Thymus (tissue), 11 donors: ENCODE measurements around the gene BAK1. TPM values are rescaled to one million over a fixed set of nuclear protein-coding genes. Genes with fewer than 3 reads are reported as not detected.
"Not testable (repeated sequence)": the region's sequence is repeated elsewhere in the genome, so short reads cannot be mapped to it uniquely, and the experiment has no call there.

Experiments
- DNase-seq, 9 donors: peaks; one replicate each; pipeline ENCODE4 v3.0.0-alpha.2; 2013; ENCODE audit warnings: low spot score in 9 of 9, low read depth in 6 of 9, missing footprints in 1 of 9
- H3K27ac ChIP-seq, 2 donors: one replicate each; pipeline ENCODE4 v1.5.1; 2013; ENCODE audit warnings: control low read depth in 1 of 2, low read depth in 1 of 2, low read length in 1 of 2, mild to moderate bottlenecking in 1 of 2, moderate library complexity in 1 of 2
- H3K27me3 ChIP-seq, 2 donors: one replicate each; pipeline ENCODE4 v1.5.1; 2013; ENCODE audit warnings: low read length in 1 of 2; ENCODE audit not compliant: control insufficient read depth in 2 of 2, insufficient read depth in 1 of 2
- H3K36me3 ChIP-seq, 2 donors: one replicate each; pipeline ENCODE4 v1.5.1; 2013; ENCODE audit warnings: low read length in 1 of 2, mild to moderate bottlenecking in 1 of 2, moderate library complexity in 1 of 2; ENCODE audit not compliant: control insufficient read depth in 2 of 2, insufficient read depth in 2 of 2
- H3K4me1 ChIP-seq, 2 donors: one replicate each; pipeline ENCODE4 v1.5.1; 2013; ENCODE audit warnings: low read length in 2 of 2; ENCODE audit not compliant: control insufficient read depth in 2 of 2, insufficient read depth in 2 of 2
- H3K4me3 ChIP-seq, 2 donors: one replicate each; pipeline ENCODE4 v1.5.1; 2013; ENCODE audit warnings: low read length in 2 of 2, control low read depth in 1 of 2, mild to moderate bottlenecking in 1 of 2
- H3K9me3 ChIP-seq, 2 donors: one replicate each; pipeline ENCODE4 v1.5.1; 2013; ENCODE audit warnings: low read length in 1 of 2, mild to moderate bottlenecking in 1 of 2; ENCODE audit not compliant: control insufficient read depth in 2 of 2, insufficient read depth in 1 of 2
- WGBS: extraction: QIAGEN DNeasy Blood & Tissue Kit; methylation state at CpG from one replicate; pipeline ENCODE4 v1.1.7; 2013; 5-methylcytosine and 5-hydroxymethylcytosine counted together
- polyA plus RNA-seq: library from polyadenylated mRNA; stranded (reverse); fragments of 200-250 nt; gene quantifications from one replicate; pipeline ENCODE4 v1.2.3, GENCODE V29; 2013
- total RNA-seq: library from RNA; stranded (reverse); fragments of 120-200 nt; gene quantifications from one replicate; pipeline ENCODE4 v1.2.4, GENCODE V29; 2013
- donor health status: healthy.

BAK1 gene
- total and polyA plus RNA-seq, 2 donors: 12.8 to 25.6 TPM

- H3K27ac ChIP-seq, H3K9me3 ChIP-seq, H3K36me3 ChIP-seq, DNase-seq, H3K4me1 ChIP-seq, H3K27me3 ChIP-seq, H3K4me3 ChIP-seq: not testable (repeated sequence)
- 91% methylated on average over 3 of the region's 3 CpGs for WGBS
Measured at GRCh38 chr6:33552883-33553282, 27.2 kb downstream of the BAK1 start.

GRCh38 chr6:33552252-33552651, 27.8 kb downstream of the BAK1 start:
- 91% methylated on average over 7 of the region's 7 CpGs for WGBS
- Histone ChIP-seq H3K27me3 (no peaks in the 10 kb centered on the region), H3K36me3 (no peaks in the 10 kb centered on the region), H3K27ac (no peak overlapping the region), H3K4me3 (no peak overlapping the region), H3K4me1 (peaks cover 0 to 6% of the 10 kb centered on the region in 2 donors), H3K9me3 (no peaks in the 10 kb centered on the region)
- no peak for DNase-seq

- no peaks in the 10 kb centered on the region for H3K27me3 ChIP-seq
- no peak overlapping the region for H3K27ac ChIP-seq
- H3K4me3 ChIP-seq: no peak overlapping the region
- no peak for DNase-seq
- WGBS: 93% methylated on average over 2 of the region's 2 CpGs
- H3K36me3 ChIP-seq: no peaks in the 10 kb centered on the region
- peaks cover 0 to 6% of the 10 kb centered on the region in 2 donors for H3K4me1 ChIP-seq
- H3K9me3 ChIP-seq: no peaks in the 10 kb centered on the region
Measured at GRCh38 chr6:33551538-33551937, 28.5 kb downstream of the BAK1 start.

DNA sequence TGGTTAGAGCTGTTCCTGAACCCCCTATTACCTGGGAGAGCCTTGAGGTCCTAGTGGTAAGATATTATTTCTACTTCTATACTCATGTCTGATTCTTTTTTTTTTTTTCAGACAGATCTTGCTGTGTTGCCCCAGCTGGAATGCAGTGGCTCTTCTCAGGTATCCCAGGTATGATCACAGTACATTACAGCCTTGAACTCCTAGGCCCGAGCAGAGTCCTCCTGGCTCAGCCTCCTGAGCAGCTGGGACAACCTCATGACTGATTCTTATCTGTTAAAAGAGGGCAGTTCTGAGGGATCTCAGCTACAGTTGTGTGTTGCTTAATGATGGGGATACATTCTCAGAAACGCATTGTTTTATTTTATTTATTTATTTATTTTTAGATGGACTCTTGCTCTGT, 30.2 kb downstream of the BAK1 start:
- 95% methylated on average over 2 of the region's 2 CpGs for WGBS

DNA sequence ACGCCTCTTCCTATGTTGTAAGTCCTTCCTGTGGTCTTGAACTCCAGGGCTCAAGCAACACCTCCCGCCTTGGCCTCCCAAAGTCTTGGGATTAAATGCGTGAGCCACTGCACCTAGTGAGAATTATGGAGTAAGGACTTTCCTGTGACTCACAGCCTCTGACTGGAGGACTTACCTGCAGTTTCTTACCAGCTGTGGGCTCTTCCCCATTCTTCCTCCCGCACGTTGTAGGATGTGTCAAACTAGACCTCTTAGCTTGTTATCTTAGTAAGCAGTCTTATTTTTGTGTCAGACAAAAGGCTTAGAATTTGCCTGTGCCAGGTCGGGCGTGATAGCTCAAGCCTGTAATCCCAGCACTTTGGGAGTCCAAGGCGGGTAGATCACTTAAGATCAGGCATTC, 30.9 kb downstream of the BAK1 start:
- WGBS: 80% methylated on average over 8 of the region's 8 CpGs
- H3K4me3 ChIP-seq: no peak overlapping the region
- H3K9me3 ChIP-seq: no peaks in the 10 kb centered on the region
- H3K4me1 ChIP-seq: peaks cover 0 to 6% of the 10 kb centered on the region in 2 donors
- no peaks in the 10 kb centered on the region for H3K36me3 ChIP-seq
- H3K27me3 ChIP-seq: no peaks in the 10 kb centered on the region
- DNase-seq: no peak
- no peak overlapping the region for H3K27ac ChIP-seq

More for the DNA sequence above, 30.2 kb downstream of the BAK1 start:
- Histone ChIP-seq H3K27ac (no peak overlapping the region), H3K4me1 (peaks cover 0 to 6% of the 10 kb centered on the region in 2 donors), H3K9me3 (no peaks in the 10 kb centered on the region), H3K4me3 (no peak overlapping the region), H3K36me3 (no peaks in the 10 kb centered on the region), H3K27me3 (no peaks in the 10 kb centered on the region)
- no peak for DNase-seq

DNA sequence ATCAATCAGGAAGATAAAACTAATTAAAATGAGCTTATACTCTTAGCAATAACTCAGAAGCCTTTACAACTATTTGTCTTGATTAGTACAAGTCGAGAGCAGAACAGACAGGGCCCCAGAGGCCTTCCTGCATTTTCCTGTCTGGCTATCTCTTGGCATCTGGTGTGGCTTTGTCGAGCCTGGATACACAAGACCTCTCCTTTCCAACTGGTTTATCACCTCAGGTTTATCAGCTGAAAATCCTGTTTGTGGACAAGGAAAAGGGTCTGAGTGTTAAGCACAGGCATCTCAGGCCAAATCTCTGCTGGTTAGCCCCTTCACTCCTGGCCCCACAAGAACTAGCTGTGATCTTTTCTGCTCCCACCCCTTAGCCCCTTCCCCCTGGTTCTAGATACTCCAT, 32.6 kb downstream of the BAK1 start:
- WGBS: 87% methylated on average over 2 of the region's 2 CpGs
- no peak overlapping the region for H3K4me3 ChIP-seq
- H3K27me3 ChIP-seq: no peaks in the 10 kb centered on the region
- H3K4me1 ChIP-seq: peaks cover 0 to 6% of the 10 kb centered on the region in 2 donors
- no peaks in the 10 kb centered on the region for H3K9me3 ChIP-seq
- H3K36me3 ChIP-seq: no peaks in the 10 kb centered on the region
- no peak overlapping the region for H3K27ac ChIP-seq
- DNase-seq: no peak

- Histone ChIP-seq H3K4me3 (no peak overlapping the region), H3K4me1 (peaks cover 0 to 6% of the 10 kb centered on the region in 2 donors), H3K27ac (no peak overlapping the region), H3K9me3 (no peaks in the 10 kb centered on the region), H3K27me3 (no peaks in the 10 kb centered on the region), H3K36me3 (no peaks in the 10 kb centered on the region)
- 91% methylated on average over 5 of the region's 5 CpGs for WGBS
- no peak for DNase-seq
Measured at GRCh38 chr6:33546766-33547165, 33.3 kb downstream of the BAK1 start.

DNA sequence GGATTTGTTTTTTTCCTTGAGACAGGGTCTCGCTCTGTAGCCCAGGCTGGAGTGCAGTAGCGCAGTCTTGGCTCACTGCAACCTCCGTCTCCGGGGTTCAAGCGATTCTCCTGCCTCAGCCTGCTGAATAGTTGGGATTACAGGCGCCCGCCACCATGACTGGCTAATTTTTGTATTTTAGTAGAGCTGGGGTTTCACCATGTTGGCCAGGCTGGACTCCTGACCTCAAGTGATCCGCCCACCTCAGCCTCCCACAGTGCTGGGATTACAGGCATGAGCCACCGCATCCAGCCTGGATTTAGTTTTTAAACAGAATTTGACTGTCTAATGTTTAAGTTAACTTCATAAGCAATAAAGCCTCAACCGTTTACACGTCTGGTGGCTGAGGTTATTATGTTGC, 34.8 kb downstream of the BAK1 start:
- H3K9me3 ChIP-seq, H3K4me1 ChIP-seq, H3K4me3 ChIP-seq, H3K27me3 ChIP-seq, H3K36me3 ChIP-seq, DNase-seq, H3K27ac ChIP-seq: not testable (repeated sequence)
- WGBS: 90% methylated on average over 11 of the region's 11 CpGs

- WGBS: 81% methylated on average over 4 of the region's 4 CpGs
- DNase-seq: no peak
- H3K9me3 ChIP-seq: no peaks in the 10 kb centered on the region
- H3K4me1 ChIP-seq: peaks cover 0 to 6% of the 10 kb centered on the region in 2 donors
- no peak overlapping the region for H3K4me3 ChIP-seq
- H3K27me3 ChIP-seq: no peaks in the 10 kb centered on the region
- H3K27ac ChIP-seq: no peak overlapping the region
- H3K36me3 ChIP-seq: no peaks in the 10 kb centered on the region
Measured at GRCh38 chr6:33543116-33543515, 37.0 kb downstream of the BAK1 start.

DNA sequence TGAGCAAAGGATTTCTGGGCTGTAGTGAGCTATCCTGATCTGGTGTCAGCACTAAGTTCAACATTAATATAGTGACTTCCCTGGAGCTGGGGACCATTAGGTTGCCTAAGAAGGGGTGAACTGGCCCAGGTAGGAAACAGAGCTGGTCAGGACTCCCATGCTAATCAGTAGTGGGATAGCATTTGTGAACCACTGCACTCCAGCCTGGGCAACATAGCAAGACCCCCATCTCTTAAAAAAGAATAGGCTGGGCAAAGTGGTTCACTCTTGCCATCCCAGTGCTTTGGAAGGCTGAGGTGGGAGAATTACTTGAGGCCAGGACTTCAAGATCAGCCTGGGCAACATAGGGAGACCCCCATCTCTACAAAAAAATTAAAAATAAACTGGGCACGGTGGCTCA, 39.3 kb downstream of the BAK1 start:
- H3K27me3 ChIP-seq: peaks cover 0 to 6% of the 10 kb centered on the region in 2 donors
- DNase-seq: no peak
- H3K4me1 ChIP-seq: no peaks in the 10 kb centered on the region
- no peak overlapping the region for H3K4me3 ChIP-seq
- H3K36me3 ChIP-seq: no peaks in the 10 kb centered on the region
- H3K9me3 ChIP-seq: no peaks in the 10 kb centered on the region
- no peak overlapping the region for H3K27ac ChIP-seq
- WGBS: 98% methylated on average over 1 of the region's 1 CpG
